D721Med (cell line): Measurements from ENCODE around the gene ANGPTL5.

ENCODE experiments used
- DNase-seq: peaks from one replicate; pipeline ENCODE4 v3.0.0; 2011; ENCODE audit warnings: low spot score; ENCODE audit not compliant: insufficient read length
- FAIRE-seq: peaks from 2 replicates; lab custom pipeline; 2011; peaks lifted over from hg19 to GRCh38; lab: Jason Lieb, UNC
- TF ChIP-seq, protein P1 (sequence below): IDR thresholded peaks from 2 replicates; pipeline ENCODE4 v1.5.1; 2012; ENCODE audit warnings: mild to moderate bottlenecking, control low read depth; ENCODE audit not compliant: insufficient read depth; ENCODE audit errors: missing control alignments

ANGPTL5 gene

GRCh38 chr11:101914738-101915426 is 1.4 kb downstream of the ANGPTL5 start, which contains the start of gene CEP126:
Gene CEP126, plus strand, starts transcription at chr11:101915010. Its CDS starts 275 bp downstream, at chr11:101915285.
- no peak for FAIRE-seq

DNA sequence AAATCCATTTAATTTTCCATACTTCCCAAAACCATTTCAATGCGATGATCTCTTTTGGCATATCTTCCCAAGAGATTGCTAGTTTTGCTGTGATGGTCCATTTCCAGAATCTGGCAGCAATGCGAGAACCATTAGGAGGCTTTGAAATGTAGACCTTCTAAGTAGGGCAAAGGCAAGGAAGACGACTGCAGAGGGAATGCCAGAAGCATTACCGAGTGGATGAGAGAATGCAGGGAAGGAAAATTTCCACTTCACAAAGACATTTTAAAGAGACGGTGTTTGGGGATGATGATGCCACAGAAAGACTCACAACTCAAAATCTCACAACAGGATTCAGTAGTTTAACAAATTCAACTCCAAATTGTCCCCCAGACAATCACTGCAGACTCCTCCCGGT is 2.0 kb downstream of the ANGPTL5 start:
- FAIRE-seq (no peak), DNase-seq (no peak)
- TF ChIP-seq, protein P1, sequence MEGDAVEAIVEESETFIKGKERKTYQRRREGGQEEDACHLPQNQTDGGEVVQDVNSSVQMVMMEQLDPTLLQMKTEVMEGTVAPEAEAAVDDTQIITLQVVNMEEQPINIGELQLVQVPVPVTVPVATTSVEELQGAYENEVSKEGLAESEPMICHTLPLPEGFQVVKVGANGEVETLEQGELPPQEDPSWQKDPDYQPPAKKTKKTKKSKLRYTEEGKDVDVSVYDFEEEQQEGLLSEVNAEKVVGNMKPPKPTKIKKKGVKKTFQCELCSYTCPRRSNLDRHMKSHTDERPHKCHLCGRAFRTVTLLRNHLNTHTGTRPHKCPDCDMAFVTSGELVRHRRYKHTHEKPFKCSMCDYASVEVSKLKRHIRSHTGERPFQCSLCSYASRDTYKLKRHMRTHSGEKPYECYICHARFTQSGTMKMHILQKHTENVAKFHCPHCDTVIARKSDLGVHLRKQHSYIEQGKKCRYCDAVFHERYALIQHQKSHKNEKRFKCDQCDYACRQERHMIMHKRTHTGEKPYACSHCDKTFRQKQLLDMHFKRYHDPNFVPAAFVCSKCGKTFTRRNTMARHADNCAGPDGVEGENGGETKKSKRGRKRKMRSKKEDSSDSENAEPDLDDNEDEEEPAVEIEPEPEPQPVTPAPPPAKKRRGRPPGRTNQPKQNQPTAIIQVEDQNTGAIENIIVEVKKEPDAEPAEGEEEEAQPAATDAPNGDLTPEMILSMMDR = no peak

More at GRCh38 chr11:101914738-101915426, 1.4 kb downstream of the ANGPTL5 start, which contains the start of gene CEP126:
- TF ChIP-seq, protein P1 = peak; percentile 18
- peak; percentile 59 for DNase-seq

GRCh38 chr11:101913656-101914055 is 2.7 kb downstream of the ANGPTL5 start:
- TF ChIP-seq, protein P1 = no peak
- no peak for FAIRE-seq
- no peak for DNase-seq

DNA sequence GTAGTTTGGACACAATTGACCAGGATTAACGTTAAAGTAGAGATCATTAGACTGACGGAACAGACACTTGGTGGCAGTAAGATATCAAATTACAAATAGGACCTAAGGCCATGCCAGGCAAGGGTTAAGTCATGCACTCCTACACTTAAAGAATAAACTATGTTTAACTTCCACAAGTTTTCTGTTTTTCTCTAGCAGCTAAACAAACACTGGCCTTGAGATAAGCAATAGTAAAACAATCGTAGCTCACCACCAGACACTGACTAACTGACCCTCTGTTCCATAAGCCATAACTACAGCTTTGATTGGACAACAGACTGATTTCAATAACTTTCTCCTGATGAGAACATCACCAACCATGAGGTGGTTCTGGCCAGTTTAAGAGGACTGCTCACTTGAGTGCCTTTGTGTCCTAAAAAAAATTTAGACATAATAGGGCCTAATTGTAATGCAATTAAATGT is 3.5 kb downstream of the ANGPTL5 start:
- DNase-seq (no peak), FAIRE-seq (no peak)
- TF ChIP-seq, protein P1 = no peak

- FAIRE-seq (no peak), DNase-seq (no peak)
- TF ChIP-seq, protein P1 = no peak
Observed at GRCh38 chr11:101909087-101909486, 7.2 kb downstream of the ANGPTL5 start.

DNA sequence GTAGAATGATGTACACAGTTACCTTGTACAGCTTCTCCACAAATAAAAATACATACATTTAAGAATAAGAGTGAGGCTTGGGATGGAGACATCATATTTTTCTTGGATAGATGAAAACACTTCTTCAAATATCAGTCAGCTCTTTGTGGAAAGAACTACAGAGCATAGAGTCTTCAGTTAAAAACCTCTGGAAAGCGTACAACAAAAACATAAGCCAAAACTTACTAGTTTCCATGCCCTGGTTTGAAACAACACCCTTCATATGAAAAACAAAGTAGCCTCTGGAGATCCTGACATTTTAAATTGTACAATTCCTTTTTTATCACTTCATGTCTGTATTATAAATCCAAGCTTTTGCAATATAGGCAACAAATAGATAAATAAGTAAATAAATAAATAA is 8.5 kb downstream of the ANGPTL5 start:
- no peak for FAIRE-seq

DNA sequence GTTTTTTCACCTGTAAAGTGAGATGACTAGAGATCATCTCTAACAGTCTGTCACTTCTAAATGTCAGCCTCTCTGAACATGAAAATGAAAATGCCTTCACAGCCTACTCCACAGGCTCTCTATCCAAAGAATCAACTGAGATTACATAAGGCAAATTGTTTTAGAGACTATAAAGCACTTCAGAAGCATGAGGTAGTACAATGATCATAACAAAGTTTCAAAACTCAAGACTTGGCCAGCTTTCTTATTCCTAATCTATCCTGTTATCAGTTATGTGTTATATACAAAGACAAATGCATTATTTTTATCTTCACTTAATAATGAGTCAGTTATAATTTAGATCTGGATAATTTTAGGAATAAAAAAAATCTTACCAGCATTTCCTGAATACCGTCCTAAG is 21.8 kb downstream of the ANGPTL5 start:
- DNase-seq = no peak
- FAIRE-seq = no peak
- TF ChIP-seq, protein P1 = no peak

More for the DNA sequence above, 8.5 kb downstream of the ANGPTL5 start:
- TF ChIP-seq, protein P1 = no peak
- no peak for DNase-seq
